ENCODE measurements around the gene RBPMS2.
"Not testable (repeated sequence)": the region's sequence is repeated elsewhere in the genome, so short reads cannot be mapped to it uniquely, and the experiment has no call there.

Gene RBPMS2

DNA sequence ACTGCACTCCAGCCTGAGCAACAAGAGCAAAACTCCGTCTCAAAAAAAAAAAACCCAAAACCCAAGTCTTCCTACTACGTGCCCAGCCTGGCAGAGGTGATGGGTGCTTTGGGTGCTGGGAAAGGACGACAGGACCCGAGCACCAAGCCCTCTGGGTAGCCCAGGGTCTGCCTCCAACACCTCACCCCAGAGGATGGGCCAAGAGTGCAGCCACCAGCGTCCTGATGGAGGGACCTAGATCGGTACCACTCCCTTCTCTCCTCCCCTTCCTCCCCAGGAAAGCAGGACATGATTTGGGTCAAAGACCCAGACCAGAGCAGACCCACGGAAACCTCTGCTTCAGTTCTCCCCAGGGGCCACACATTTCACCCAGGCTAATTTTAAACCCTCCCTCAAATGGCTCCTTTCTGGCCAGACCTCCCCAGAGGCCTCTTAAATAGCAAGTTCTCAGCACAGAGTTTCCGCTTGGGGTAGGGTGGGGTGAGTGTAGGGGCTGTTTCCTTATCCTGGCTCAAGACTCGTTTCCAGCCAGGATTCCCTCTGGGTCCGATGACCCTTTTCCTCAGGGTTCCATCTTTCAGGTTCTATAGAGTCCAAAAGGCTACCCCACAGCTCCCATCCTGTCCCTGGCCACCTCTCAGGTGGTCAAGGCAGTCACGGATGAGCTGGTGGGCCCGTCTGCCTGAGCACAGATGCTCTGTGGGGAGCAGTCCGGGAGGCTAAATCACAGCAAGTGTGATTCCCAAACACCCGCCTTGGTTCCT lies 20.5 kb downstream of the RBPMS2 start:
- DNase-seq (ENCODE audit: low read depth in 2 of 2, low spot score in 1 of 2), result no peak

DNA sequence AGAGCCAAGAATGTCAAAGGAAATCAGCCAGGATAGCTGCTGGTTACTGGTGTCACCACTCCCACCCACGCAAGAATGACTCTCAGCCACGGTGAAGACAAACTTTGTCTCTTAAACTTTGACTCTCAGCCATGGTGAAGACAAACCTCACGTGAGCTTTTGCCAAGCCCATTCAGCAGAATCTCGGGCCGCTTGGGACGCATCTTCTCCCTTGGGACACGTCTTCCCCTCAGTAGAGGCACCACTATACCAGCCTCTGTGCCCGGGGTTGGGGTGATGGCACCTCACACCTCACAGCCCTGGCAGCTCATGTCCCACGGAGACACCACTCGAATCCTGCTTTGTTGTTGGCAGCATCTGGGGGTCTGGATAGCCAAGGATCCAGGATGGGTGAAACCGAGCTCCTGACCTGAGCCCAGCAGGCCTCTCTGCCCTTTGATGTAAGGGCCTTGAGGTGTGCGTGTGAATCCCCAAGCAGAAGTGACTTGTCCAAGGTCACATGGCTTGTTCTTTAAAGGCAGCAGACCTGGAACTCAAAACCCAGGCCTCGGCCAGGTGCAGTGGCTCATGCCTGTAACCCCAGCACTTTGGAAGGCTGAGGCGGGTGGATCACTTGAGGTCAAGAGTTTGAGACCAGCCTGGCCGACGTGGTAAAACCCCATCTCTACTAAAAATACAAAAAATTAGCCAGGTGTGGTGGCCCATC lies 21.8 kb downstream of the RBPMS2 start:
- DNase-seq (ENCODE audit: low read depth in 2 of 2, low spot score in 1 of 2), result no peak

DNA sequence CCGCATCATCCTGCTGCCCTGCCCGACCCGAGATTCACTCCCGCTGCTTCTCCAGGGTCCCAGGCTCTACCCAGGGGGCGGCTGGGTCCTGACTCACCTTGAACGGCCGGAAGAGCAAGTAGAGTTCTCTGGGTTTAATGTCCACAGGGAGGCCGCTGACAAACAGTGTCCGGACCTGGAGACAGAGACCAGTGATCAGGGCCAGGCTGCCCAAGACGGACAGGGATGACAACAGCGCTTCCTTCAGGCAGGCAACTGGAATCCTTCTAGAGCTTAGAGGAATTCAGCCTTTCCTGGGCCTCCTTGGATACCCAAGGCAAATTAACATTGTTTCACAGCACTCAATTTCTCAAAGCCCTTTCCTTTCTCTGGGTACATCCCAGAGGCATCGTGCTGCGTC lies 23.9 kb downstream of the RBPMS2 start:
- no peak for DNase-seq (ENCODE audit: low read depth in 2 of 2, low spot score in 1 of 2)

DNA sequence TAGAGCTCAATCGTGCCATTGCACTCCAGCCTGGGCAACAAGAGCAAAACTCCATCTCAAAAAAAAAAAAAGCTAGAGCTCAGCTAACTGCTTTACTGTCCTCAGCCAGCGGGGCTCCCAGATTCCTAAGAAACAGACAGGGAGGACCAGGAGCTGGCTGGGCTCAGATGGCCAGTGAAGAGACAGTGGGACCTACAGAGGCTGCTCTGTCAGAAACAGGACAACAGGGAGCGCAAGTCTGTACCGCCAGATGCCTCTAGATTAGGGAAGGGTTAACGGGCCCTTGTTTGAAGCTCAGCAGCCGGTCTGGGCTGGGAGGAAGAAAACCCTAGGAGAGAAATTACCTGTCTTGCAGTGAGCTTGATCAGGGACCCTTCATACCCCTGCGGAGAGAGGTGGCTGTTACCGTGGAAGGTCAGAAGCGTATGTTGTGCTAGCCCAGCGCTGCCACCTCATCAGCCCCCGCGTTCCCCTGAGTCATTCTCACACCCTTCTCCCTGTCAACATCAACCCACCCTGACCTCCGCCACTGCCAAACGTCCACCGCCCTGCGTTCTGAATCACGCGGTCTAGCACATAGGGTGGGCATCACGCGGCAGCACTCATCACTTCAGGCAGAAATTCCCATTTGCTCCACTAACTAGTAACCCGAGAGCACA lies 25.3 kb downstream of the RBPMS2 start:
- no peak for DNase-seq (ENCODE audit: low read depth in 2 of 2, low spot score in 1 of 2)

DNA sequence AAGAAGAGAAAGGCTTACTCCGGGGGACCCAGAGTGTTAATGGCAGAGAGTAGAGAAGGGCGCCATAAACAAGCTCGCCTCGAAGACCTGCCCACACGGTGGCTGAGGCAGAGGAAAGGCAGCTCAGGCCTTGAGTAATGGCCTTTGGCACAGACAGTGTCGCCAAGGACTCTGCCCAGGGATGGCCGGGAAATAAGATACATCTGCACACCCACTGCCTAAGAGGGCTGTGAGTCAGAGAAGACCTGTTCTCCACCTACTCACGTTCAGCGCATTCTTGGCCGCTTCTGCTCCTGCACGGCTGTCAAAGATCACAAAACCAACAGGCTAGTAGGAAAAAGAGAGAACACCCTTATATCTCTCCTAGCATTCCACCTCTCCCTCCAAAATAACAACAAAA lies 26.2 kb downstream of the RBPMS2 start:
- no peak for DNase-seq (ENCODE audit: low read depth in 2 of 2, low spot score in 1 of 2)

DNA sequence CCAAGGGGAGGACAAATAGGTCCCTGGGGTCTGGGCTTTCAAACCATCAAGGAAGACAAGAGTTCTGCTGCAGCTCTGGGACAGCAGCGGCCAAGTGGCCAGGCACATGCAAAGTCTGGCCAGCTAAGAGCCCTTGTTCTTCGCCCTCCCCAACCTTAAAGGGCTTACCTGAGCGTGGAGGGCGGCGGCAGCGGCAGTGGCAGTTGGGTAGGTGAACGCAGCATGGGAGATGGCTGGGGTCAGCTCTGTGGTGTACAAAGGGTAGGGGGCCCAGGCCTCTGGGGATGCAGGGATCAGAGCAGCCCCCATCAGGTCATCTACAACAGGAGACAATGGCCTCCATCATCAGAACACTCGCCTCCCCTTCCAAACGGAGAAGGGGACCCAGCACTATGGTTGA lies 27.1 kb downstream of the RBPMS2 start:
- no peak for DNase-seq (ENCODE audit: low read depth in 2 of 2, low spot score in 1 of 2)

DNA sequence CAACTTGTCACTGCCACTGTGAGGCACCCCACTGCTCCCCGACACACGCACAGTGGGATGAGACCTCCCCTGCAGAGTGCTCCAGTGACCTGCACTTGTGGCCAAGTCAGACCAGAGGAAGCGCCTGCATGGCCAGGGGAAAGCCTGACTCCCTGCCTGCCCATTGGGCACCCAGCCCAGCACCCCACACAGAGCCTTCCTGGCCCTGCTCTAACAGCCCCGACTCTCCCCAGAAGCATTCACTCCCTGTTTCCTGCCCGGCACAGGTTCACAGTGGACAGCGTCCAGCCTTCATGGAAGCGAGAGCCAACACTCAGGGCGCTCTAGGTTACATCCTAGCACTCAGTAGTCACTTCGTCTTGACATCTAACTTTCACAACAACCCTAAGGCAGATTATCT lies 27.8 kb downstream of the RBPMS2 start:
- DNase-seq (ENCODE audit: low read depth in 2 of 2, low spot score in 1 of 2), result no peak

DNA sequence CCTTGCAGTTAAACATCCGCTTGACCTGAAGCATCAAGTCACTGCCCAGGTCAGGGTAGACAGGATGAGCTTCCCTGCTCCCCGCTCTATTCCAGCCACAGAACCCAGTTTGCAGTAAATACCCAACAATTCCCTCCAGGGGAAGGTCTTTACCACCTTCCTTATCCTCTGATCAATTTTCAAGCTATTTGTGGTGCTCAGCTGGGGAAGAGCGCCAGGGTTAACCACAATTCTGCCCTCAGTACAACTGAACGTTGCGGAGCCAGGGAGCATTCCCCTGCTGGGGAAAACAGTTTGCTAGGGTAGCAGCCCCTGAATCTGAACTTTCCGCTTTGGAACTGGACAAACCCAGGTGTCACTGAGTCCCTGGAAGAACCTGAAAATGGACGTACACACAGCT lies 28.5 kb downstream of the RBPMS2 start:
- no peak for DNase-seq (ENCODE audit: low read depth in 2 of 2, low spot score in 1 of 2)

DNA sequence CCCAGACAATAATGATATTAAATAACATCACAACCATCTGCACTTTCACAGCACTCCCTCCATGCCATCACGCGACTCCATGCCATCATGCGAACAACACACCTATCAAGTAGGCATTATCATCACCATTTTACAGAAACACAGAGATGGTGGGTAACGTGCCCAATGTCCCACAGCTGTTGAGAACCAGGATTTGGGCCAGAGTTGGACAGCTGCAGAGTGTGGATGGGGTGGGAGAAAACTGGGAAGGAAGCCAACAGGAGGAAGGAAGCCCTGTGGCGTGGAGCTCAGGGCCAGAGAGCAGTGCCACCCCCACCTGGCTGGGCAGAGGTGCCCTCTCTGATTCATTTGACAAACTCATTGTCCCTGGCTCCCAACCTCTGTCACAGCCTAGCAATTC lies 29.0 kb downstream of the RBPMS2 start:
- no peak for DNase-seq (ENCODE audit: low read depth in 2 of 2, low spot score in 1 of 2)

DNA sequence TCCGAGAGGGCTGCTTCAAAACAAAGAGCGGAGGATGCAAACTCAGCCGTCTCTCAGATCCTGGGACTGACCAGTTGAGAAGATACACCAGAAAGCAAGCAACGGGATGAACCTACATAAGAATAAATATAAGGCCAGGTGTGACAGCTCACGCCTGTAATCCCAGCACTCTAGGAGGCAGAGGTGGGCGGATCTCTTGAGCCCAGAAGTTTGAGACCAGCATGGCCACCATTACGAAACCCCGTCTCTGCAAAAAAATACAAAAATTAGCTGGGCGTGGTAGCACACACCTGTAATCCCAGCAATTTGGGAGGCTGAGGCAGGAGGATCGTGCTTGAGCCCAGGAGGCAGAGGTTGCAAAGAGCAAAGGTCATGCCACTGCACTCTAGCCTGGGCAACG lies 31.7 kb downstream of the RBPMS2 start:
- DNase-seq (ENCODE audit: low read depth in 2 of 2, low spot score in 1 of 2), result no peak

DNA sequence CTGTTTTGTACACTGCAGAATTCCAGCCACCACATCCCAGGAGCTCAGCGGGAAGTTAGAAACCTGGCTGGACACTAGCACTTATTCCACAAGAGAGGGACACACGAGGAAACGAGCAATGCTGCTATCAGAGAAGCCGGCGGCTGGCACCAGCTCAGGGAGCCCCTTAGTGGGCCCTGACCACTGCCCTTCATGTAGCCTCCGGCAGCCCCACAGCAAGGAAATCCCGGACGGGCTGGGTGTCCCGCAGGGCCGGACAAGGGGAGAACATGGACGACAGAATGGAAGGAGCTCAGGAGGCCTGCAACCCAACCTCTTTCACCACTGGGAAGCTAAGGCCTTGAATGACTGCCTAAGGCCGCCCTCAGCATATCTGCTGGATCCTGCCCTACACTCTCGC lies 32.5 kb downstream of the RBPMS2 start:
- DNase-seq (ENCODE audit: low read depth in 2 of 2, low spot score in 1 of 2), result no peak

DNA sequence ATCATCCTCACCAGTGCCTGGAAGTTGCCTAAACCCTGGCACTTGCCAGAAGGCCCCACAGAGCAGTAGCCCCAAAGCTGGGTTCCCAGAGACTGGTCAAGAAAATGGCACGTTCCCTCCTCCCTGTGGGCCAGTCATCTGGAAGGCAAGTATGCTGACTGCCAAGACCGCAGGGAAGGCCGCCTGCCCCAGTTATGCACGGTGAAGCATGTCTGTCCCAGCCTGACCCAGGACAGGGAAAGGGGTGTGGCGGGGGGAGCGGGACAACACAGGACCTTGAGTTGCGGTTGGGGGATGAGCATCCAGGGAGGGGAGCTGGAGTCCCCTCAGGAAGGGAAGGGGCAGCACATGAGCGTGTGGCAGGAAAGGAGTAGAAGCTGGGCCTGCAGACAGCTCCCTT lies 33.0 kb downstream of the RBPMS2 start:
- no peak for DNase-seq (ENCODE audit: low read depth in 2 of 2, low spot score in 1 of 2)

DNA sequence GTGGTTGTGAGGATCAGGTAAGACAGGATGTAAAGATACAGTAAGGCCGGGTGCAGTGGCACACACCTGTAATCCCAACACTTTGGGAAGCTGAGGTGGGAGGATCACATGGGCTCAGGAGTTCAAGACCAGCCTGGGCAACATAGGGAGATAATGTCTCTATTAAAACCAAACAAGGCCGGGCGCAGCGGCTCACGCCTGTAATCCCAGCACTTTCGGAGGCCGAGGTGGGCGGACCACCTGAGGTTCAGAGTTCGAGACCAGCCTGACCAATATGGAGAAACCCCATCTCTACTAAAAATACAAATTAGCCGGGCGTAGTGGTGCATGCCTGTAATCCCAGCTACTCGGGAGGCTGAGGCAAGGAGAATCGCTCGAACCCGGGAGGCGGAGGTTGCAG lies 33.7 kb downstream of the RBPMS2 start:
- not testable (repeated sequence) for DNase-seq (ENCODE audit: low read depth in 2 of 2, low spot score in 1 of 2)

DNA sequence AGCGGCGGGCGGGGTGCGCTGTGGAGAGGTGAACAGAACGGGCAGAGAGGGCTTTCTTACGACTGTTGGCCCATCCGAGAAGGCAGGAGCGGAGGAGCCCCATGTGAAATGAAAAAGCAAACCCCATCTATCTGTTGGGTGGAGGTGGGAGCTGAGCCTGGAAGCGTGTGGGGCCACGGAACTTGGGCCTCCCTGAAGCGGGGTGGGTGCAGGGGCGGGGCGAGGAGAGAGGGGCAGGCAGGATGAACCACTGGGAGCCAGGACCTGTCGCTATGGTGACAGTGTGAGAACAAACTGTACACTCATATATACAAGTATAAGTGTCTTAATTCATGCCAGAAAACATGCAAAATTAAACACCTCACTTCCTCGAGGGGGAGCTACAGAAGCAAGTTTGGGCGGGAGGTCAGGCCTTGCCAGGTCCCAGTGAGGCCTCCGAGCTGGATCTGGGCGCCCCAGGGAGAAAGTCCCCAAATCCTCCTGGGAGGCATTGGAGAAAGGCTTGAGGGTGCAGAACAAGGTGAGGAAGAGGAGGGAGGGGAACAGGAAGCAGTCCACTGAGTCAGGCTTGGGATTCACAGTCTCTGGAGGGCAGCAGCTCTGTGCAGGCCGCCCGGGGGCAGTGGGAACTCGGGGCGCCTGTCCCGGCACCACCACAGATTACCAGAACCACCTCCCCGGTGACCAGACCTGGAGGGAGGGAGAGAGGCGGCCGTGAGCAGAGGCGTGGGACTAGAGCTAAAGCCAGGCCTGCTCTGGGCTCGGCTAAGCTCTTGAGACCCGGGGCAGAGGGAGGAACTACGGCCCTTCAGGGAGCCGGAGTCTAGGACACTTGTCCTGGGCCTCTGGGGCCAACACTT lies 34.8 kb downstream of the RBPMS2 start:
- DNase-seq (ENCODE audit: low read depth in 2 of 2, low spot score in 1 of 2), result no peak

DNA sequence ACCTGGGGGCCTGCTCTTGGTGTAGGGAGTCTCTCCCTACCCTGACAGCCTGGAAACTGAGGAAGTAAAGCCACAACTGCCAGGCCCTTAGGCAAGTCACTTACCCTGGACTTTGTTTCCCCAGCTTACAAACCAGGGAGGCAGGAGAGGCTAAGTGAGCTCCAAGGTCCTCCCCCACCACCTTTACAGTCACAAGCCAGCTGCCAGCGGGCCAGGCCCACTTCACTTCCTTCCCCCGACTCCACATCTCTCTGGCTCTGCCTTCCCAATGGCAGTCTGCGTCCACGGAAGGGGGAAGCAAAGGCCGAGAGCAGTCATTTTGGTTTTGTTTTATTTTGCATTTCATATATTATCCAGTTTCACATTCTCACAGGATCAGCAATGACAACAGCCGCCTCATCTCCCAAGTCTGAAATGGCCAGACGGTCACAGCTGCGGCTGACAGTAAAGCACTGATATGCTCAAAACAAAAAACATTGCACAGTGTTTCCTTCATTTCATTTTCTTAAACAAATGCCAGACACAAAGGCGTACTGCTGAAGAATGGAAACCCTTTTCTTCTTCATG lies 35.7 kb downstream of the RBPMS2 start:
- no peak for DNase-seq (ENCODE audit: low read depth in 2 of 2, low spot score in 1 of 2)

DNA sequence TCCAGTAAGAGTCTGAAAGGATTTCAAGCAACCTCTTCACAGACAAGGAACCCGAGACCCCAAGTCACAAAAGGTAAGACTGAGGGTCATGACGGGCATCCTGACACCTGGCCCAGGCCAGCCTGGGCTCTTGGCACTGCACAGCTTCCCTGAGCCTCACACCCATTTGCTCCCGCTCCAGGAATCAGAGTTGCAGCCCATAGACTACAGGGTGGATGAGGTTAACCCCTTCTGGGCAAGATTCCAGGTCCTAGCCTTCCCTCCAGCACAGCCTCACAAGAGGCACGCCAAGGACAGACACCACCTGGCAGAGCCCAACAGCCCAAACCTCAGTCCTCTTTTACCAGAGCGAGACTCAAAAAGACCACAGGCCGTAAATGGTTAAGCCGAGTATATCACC lies 36.2 kb downstream of the RBPMS2 start:
- no peak for DNase-seq (ENCODE audit: low read depth in 2 of 2, low spot score in 1 of 2)

DNA sequence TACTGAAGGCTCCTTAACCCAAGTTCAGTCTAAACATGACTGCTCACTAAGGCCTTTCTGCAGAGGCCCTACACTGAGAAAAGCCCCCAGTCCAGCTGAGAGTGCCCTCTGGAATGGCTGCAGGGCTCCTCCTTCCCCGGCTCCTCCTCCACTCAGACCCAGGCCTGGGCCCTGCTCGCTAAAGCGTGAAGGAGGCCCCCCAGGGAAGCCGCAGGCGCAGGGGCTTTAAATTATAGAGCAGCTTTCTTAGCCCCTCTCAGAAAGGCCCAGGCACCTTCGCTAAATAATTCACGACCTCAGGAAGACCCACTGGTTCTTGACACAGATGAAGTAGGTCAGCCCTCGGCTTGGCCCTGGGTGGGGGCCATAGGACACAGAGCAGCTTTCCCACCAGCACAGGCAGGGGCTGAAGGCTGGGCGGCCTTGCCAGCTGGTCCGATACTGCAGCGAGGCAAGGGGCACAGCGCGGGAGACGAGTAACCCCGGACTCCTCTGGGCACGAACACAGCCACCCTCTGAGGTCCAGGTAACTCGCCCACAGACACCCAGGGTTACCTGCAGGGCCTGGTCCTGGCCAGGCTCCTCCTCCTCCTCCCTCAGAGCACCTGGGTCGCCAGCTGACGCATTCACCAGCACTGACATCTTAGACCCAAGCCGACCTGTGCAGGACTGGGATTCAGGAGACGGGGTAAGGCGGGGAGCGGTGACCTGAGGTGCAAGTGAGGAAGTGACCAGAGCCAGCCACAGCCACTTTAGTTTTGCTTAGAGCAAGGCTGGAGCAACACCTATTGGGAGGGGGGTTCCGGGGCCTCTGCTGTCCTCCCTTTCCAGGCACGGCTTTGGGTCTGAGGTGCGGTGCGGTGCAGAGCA lies 36.9 kb downstream of the RBPMS2 start:
- no peak for DNase-seq (ENCODE audit: low read depth in 2 of 2, low spot score in 1 of 2)

DNA sequence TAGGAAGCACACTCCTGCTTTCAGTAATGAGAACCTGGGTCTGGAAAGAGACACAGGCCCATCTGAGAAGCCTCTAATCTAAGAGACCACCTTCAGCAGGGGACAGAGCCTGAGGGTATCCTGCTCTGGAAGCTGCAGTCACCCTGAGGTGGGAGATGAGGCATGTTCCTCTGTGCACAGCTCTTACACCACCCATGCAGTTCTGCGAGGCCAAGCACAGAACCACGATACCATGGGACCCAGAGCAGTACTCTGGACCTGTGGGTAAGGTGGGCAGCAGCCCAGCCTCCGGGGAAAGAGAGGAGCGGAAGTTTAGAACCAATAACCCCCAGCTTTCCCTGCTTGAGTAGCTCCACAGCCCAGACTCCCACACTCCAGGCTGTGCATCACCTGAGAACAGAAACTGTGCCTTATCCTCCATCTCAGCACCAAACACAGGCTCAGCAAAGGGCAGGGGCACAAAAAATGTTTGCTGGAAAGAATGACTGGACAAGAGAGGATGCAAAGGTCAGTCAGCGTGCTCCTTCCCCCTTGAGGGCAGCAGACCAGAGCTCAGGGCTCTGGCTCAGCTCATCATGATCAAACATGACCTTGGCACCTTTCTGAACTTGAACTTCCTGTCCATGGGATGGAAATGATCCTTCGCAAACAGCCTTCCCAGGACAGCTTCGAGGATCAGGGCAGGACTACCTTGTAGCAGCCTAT lies 43.1 kb downstream of the RBPMS2 start:
- DNase-seq (ENCODE audit: low read depth in 2 of 2, low spot score in 1 of 2), result no peak

DNA sequence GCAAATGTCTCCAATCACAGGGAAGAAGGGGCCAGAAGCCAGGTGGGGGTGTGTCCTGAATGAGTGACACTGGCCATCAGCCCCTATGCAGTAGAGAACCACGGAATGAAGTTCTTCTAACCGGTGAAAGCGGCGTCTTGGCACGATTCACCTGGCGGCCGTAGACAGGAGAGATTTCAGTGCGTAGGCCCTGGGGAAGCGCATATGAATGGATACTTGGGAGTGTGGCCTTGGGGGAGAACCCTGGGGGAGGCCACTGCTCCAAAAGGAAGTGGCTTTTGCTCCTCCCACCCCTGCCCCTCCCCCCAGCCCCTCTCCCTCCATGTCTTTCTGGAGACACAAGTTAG lies 43.6 kb downstream of the RBPMS2 start:
- no peak for DNase-seq (ENCODE audit: low read depth in 2 of 2, low spot score in 1 of 2)

Data from stimulated activated CD8-positive, alpha-beta memory T cell treated with anti-CD3 and anti-CD28 coated beads, Interleukin-4, amount 100 ng/mL, for 1 hour (primary cell).